AG04450 (cell line): ENCODE data around the gene SDHA. TPM values are rescaled to one million over a fixed set of nuclear protein-coding genes. Genes with fewer than 3 reads are reported as not detected.

Experiments
- CTCF ChIA-PET: fragments of 300-600, 350-600 bp; formaldehyde crosslinking; extraction: SDS; loops from one replicate; lab custom pipeline; 2022; ENCODE audit warnings: antibody characterized with exemption, inconsistent platforms; lab: Charles Lee
- POLR2A ChIA-PET: fragments of 350-600 bp; formaldehyde crosslinking; extraction: SDS; loops from one replicate; lab custom pipeline; 2021; ENCODE audit warnings: antibody characterized with exemption, inconsistent platforms; lab: Yijun Ruan, JAX
- DNase-seq: peaks from one replicate; pipeline ENCODE4 v3.0.0-alpha.2; 2011; ENCODE audit warnings: low read depth, low spot score
- H3K27ac ChIP-seq: one replicate; pipeline ENCODE4 v1.5.1; 2012; ENCODE audit warnings: low read depth, low read length, control low read depth
- H3K27me3 ChIP-seq: one replicate; pipeline ENCODE4 v1.6.0; 2012; ENCODE audit warnings: low read length; ENCODE audit not compliant: control insufficient read depth, insufficient read depth
- H3K4me3 ChIP-seq: 2 replicates; pipeline ENCODE4 v1.5.1; 2011; ENCODE audit warnings: mild to moderate bottlenecking, low read depth, low read length, control low read depth
- H3K9me3 ChIP-seq: 2 replicates; pipeline ENCODE4 v1.5.1; 2012; ENCODE audit warnings: low read length; ENCODE audit not compliant: control insufficient read depth, insufficient read depth
- CTCF ChIP-seq: IDR thresholded peaks from 2 replicates; pipeline ENCODE4 v1.5.1; 2011; ENCODE audit warnings: low read depth, low read length, control low read depth, inconsistent platforms
- polyA plus RNA-seq: library from polyadenylated mRNA; depleted of rRNA; stranded (reverse); fragments of >200 nt; gene quantifications from 2 replicates; pipeline ENCODE4 v1.2.3, GENCODE V29; 2011

SDHA gene
- polyA plus RNA-seq, 1 experiment = 116 TPM

DNA sequence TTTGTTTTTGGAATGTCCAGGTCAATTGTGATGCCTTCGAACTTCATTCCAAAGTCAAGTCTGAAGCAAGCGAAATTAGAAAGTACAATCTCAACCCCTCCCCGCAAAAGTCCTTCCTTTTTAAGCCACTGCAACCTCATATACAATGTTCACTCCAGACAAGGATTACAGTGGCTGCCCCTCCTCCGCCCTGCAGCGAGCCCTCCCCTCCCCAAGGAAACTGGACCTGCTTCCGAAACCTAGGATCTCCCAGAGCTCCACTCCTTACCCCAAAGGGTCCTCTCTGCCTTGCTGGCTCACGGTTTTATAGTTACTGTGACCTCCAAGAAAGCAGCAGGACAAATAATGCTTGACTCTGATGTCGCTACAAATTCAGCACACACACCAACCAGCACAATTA lies 16.4 kb upstream of the SDHA start:
- DNase-seq = no peak
- no peaks in the 10 kb centered on the region for H3K27me3 ChIP-seq
- no peak overlapping the region for H3K27ac ChIP-seq
- H3K4me3 ChIP-seq = no peak overlapping the region
- CTCF ChIA-PET = interaction anchor here (0.5 to 1.5 kb wide), 2 partner anchors 13 to 17 kb away, joined by 3 to 4 read pairs; partner anchors contain the start of gene SDHA
- TF ChIP-seq CTCF = no peak
- POLR2A ChIA-PET = no interaction called here
- H3K9me3 ChIP-seq = no peaks in the 10 kb centered on the region; the same call in 1 of the 2 replicates

- no peak overlapping the region for H3K27ac ChIP-seq
- POLR2A ChIA-PET = interaction anchor here (0.6 kb wide), 1 partner anchor 34 kb away, joined by 8 read pairs; no protein-coding TSS in a partner anchor
- H3K4me3 ChIP-seq = no peak overlapping the region
- no peak for DNase-seq
- H3K9me3 ChIP-seq = no peaks in the 10 kb centered on the region; the same call in 1 of the 2 replicates
- no peak for TF ChIP-seq CTCF
- no peaks in the 10 kb centered on the region for H3K27me3 ChIP-seq
- CTCF ChIA-PET = interaction anchor here (0.7 kb wide), 1 partner anchor 15 kb away, joined by 3 read pairs; no protein-coding TSS in a partner anchor
Observed at GRCh38 chr5:203246-203930, 14.7 kb upstream of the SDHA start.

DNA sequence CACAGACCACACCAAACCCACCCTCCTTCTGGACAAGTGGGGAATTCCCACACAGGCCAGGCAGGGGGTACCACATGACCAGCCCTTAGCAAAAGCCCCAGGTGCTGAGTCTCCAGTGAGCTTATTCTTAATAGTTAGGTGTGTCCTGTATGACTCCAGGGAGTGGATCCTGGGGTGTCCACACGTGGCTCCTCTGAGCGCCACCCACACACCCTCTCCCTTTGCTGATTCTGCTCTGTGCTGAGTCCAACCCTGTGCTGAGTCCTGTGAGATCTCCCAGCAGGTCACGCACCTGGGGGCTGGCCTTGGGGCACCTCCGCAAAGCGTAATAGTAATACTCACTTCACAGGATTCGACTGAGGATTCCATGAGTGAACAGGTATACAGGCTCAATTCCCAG lies 14.1 kb upstream of the SDHA start:
- CTCF ChIA-PET = interaction anchor here (1.0 kb wide), 1 partner anchor 16 kb away, joined by 3 read pairs; no protein-coding TSS in a partner anchor
- no peak overlapping the region for H3K27ac ChIP-seq
- H3K27me3 ChIP-seq = no peaks in the 10 kb centered on the region
- no peak overlapping the region for H3K4me3 ChIP-seq
- peaks cover 2% of the 10 kb centered on the region; the same call in 1 of the 2 replicates for H3K9me3 ChIP-seq
- no peak for DNase-seq
- POLR2A ChIA-PET = no interaction called here
- no peak for TF ChIP-seq CTCF

DNA sequence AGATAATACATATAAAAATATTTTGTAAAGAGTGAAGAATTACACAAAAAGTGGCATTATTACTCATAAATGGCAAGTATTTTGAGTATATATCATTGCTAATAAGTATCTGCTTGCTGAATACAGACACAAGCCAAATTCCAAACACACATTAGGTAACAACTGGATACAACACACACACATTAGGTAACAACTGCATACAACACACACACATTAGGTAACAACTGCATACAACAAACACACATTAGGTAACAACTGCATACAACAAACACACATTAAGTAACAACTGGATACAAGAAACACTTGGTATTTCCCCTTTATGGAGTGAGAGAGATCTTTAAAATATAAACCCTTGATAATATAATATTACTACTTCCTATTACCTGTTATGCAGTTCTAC lies 13.7 kb upstream of the SDHA start:
- Histone ChIP-seq H3K27me3 (no peaks in the 10 kb centered on the region), H3K27ac (no peak overlapping the region), H3K4me3 (no peak overlapping the region), H3K9me3 (peaks cover 2% of the 10 kb centered on the region; the same call in 1 of the 2 replicates)
- DNase-seq = no peak
- ChIA-PET CTCF (interaction anchor here (1.0 kb wide), 1 partner anchor 16 kb away, joined by 3 read pairs; no protein-coding TSS in a partner anchor), POLR2A (no interaction called here)
- no peak for TF ChIP-seq CTCF
